ENCODE results near the gene RAD51B.

GRCh38 chr14:68689511-68689910, 869.9 kb downstream of the RAD51B start:
- no peak for TF ChIP-seq CTCF (IDR thresholded peaks at IDR 0.05)
- TF ChIP-seq POLR2A (IDR thresholded peaks at IDR 0.05), result no peak
